Stimulated activated CD8-positive, alpha-beta memory T cell treated with anti-CD3 and anti-CD28 coated beads, Interleukin-2, amount 100 ng/mL, for 1 hour (primary cell): ENCODE results near the gene APOA5.
"Not testable (repeated sequence)": the region's sequence is repeated elsewhere in the genome, so short reads cannot be mapped to it uniquely, and the experiment has no call there.

Experiments used
- DNase-seq, 2 donors: peaks; one replicate each; pipeline ENCODE4 v3.0.0-alpha.2; 2020; ENCODE audit warnings: low read depth in 2 of 2

The APOA5 gene

DNA sequence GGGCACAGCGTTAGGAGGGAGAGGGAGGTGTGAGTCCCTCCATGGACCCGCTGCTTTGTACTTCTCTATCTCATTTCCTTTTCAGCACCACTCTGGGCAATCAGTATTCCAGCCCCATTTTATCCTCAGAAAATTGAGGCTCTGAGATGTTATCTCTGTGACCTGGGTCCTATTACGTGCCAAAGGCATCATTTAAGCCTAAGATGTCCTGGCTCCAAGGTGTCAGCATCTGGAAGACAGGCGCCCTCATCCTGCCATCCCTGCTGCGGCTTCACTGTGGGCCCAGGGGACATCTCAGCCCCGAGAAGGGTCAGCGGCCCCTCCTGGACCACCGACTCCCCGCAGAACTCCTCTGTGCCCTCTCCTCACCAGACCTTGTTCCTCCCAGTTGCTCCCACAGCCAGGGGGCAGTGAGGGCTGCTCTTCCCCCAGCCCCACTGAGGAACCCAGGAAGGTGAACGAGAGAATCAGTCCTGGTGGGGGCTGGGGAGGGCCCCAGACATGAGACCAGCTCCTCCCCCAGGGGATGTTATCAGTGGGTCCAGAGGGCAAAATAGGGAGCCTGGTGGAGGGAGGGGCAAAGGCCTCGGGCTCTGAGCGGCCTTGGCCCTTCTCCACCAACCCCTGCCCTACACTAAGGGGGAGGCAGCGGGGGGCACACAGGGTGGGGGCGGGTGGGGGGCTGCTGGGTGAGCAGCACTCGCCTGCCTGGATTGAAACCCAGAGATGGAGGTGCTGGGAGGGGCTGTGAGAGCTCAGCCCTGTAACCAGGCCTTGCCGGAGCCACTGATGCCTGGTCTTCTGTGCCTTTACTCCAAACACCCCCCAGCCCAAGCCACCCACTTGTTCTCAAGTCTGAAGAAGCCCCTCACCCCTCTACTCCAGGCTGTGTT lies 37.2 kb upstream of the APOA5 start:
- no peak for DNase-seq

DNA sequence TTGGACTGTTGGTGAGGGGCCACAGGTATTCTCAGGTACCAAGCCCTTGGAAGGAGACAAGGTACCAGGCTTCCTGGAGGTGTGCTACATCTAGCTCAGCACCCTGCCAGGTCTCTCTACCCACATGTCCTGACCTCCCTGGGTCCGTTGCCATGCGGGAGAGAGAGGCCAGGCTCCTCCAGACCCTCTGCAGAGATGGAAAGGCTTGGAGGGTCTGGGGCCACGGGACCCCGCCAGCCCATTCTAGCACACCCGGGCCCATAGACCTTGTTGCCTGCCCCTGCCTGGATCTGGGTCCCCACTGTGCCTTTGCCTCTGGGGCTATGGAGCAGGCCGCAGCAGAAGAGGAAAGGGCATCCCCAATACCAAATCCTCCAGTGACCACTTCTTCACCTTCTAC lies 35.8 kb upstream of the APOA5 start:
- no peak for DNase-seq

DNA sequence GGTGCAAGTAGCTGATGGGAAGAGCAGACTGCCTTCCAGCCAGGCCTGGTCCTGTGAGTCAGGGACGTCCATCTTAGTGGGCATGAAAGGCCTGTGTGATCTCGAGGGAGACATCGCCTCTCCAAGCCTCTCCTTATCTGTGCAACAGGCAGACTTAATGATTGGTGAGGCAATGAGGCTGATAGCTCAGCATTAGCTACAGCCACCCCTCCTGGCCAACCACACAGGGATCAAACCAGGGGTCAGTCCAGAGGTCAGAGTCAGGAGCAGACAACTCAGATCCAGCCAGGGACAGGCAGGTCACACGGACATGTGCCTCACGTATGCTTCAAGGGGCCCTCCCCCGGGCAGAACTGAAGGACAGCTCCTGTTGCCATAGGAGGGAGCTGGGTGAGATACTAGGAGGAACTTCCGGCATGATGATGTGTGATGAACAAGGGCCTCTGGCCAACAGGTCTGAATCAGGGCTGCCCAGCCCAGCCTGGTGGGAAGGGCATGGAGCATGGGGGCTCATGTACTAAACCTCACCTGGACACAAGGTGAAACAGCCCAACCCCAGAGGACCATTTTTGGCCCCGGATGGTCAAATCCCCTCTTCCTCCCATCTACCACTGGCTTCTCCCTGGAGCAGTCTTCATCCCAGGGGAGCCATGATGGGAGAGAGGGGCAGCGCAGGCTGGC lies 35.2 kb upstream of the APOA5 start:
- no peak for DNase-seq

DNA sequence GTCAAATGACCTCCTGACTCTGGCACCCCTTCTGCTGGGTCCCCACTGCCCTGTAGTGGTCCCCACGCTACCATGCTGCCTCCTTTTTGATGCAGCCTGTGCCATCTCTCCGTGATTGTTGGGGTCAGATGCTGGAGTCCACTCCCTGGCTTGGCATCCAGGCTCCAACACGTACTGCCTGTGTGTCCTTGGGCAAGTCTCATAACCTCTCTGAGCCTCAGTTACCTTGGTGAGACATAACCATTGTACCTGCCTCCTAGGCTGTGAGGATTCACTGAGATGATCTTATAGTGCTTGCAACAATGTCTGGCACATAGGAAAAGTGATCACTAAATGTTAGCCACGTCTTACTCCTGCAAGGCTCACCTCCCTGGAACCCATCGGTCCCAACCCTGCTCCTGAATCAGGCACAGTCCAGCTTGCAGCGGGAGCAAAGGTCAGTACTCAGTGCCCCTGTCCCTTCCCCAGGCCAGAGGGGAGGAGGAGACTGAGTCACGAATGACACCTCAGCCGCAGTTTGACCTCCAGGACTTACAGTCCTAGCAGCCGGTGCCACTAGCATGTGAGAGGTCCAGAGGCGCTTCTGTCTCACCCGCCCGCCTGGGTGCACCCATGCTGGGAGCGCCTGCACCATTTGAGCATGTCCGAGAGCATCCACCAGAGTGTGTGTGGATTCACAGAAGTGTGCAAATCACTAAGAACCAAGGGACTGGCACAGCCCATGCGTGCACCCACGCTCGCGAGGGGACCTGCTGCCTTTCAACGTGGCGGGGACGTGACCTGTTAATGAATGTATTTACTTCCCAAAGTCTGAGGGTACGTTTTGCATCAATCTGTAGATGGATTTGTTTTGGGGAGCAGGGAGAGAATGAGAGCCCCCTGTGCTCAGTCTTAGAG lies 34.4 kb upstream of the APOA5 start:
- no peak for DNase-seq

DNA sequence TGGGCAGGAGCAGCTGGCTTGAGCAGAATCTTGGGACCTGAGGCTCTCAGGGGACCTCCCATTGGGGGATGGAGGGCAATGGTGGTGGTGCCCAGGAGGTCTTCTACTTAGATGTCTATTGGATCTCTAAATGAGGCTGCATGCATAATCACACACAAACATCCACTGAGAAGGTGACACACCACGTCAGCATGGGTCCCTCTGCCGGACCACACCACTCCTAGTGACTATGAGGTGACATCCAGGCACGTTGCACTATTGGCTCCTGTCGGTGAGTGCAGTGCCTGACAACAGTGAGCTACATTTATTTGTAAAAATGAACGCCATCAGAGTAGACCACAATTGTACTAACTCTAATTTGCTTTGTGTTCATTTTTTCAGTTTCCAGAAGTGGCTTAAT lies 33.8 kb upstream of the APOA5 start:
- no peak for DNase-seq

DNA sequence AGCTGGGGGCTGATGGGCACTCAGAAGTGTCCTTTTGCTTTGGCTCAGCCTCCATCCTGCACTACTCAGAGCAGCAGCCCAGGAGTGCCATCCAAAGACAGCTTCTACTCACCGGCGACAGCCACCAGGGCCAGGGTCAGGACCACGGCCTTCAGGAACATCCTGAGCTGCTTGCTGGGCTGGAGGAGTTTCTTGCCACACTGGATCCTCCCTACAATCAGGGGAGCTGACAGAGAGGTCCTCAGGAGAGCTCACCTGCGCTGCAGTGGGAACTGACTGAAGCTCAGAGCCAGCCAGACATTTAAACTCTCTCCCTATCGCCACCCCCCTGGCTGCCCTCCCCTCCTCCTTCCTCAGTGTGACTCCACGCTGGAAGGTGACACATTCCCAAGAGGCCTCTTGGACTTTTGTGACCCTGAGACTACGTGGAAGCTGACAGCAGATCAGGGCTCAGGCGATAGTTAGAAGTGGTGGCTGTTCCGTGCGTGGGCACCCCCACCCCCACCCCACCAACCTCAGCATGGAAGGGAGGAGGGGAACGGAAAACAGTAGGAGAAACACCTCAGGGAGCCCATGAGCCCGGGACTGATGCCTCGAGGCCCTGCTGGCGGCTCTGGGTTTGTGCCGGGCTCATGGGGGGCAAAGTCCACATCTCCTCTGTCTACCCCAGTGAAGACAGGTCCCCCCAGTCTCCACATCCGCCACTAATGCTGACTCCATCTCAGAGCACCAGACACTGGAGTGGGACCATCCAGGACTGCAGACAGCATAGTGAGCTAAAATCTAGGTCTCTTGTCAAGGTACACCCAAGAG lies 31.6 kb upstream of the APOA5 start, which contains the start of gene APOA4:
APOA4 (minus strand) TSS at position 274 of the 813 bp plus-strand sequence; CDS start at position 161, 113 bp downstream.
- no peak for DNase-seq

DNA sequence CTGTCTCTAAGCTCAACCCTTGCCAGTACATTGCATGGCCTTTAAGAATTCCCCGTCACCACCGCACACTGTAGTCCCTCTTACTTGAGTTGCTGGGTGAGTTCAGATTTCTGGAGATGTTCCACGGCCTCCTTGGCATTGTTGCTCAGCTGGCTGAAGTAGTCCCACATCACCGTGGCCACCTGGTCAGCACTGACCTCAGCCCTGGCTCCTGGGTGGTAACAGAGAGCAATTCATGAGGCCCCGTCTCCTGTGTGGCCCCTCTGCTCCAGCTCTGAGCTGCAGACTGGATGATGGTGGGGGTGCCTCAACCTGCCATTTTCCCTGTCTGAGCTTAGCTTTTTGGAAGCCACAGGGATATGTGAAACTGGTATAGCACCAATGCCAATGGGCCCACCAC lies 30.9 kb upstream of the APOA5 start:
- no peak for DNase-seq

DNA sequence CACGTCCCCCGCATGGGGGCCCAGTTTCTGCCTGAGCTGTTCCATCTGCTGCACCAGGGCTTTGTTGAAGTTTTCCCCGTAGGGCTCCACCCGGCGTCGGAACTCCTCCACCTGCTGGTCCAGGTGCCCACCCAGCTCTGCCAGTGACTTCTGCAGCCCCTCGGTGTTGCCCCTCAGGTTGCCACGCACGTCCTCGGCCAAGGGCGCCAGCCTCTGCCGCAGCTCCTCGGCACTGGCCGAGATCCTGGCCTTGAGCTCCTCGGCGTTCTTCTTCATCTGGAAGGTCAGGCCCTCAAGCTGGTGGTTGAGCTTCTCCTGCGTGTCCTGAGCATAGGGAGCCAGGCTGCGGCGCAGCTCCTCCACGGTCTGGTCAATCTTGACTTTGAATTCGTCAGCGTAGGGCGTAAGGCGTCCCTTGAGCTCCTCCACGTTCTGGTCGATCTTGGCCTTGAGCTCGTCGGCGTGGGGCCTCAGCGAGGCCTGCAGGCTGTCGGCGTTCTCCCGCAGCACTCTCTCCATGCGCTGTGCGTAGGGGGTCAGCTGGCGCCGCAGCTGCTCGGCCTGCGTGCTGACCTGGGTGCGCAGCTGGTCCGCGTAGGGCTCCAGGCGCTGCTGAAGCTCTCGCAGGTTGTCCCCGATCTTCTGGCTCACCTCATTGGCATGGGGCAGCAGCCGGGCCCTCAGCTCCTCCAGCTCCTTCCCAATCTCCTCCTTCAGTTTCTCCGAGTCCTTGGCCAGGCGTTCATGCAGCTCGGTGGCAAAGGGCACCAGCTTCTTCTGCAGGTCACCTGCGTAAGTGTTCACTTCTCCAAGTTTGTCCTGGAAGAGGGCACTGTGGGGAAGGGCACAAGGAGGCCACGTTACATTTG lies 29.6 kb upstream of the APOA5 start:
- DNase-seq = no peak

DNA sequence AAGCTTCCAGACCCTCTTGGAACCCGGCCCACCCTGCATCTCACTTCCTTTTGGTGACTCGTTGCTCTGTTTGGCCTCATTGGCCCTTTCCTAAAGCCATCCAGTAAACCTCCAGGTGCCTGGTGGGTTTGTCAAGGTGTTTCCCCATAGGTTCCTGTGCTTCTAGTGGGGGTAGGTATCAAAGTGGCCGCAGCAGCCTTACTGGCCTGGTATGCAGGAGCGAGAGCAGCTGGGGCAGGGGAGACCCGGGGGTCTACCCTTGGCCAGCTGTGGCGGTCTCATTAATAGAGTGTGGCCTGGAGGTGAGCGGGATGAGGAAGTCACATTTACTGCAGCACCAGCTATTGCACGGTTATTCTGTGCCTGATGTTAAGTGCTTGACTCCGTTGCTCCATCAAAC lies 27.4 kb upstream of the APOA5 start:
- no peak for DNase-seq

DNA sequence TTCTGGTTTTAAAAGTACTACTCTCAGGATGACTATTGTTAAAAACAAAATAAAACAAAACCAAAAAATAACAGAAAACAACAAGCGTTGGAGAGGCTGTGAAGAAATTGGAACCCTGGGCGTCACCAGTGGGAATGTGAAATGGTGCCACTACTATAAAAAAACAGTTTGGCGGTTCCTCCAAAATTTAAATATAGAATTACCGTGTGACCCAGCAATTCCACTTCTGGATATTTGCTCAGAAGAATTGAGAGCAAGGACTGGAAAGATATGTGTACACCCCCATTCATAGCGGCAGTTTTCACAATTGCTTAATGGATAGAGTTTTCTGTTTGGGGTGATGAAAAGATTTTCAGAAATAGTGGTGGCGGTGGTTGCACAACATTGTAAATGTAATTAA lies 22.8 kb upstream of the APOA5 start:
- DNase-seq = no peak

DNA sequence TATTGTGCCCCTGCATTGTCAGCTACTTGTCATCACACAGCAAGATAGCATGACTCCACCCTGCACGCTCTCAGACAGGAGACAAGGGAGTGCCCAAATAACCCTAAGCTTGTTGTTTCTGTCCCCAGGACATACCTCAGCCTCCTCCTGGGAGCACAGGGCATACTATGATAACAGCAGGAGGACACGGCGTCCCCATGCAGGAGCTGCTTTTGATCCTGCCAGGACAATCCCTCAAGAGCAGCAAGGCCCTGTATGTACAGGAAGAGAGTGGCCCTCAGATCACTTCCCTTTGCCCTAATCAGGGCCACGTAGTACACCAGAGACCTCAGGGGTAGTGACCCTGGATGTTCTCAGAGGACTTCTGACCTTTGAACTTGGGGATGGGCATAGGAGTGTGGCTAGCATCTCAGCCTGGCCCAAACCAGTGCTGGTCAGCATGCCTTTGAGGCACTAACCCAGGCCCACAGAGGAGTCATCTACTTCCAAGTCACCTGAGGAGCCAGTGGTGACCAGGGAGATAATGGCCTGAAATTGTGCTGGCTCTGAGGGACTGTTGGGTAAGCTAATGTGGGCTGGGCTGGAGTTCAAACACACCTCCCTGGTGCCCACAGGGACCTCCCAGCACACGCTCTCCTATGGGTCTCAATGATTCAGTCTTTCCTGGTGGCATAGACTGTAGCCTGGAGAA lies 22.2 kb upstream of the APOA5 start:
- DNase-seq = no peak

DNA sequence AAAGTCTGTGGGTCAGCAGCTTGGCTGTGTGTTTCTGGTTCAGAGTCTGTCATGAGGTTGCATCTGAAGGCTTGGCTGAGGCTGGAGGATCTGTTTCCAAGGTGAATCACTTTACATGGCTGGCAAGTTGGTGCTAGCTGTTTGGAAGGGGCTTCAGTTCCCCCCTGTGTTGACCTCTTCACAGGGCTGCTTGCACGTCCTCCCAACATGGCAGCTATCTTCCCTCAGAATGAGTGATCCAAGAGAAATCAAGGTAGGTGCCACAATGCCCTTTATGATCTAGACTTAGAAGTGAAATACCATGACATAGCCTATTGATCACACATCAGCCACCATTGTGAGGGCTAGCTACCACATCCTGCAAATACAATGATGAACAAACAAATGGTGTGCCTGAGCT lies 21.5 kb upstream of the APOA5 start:
- DNase-seq = no peak

DNA sequence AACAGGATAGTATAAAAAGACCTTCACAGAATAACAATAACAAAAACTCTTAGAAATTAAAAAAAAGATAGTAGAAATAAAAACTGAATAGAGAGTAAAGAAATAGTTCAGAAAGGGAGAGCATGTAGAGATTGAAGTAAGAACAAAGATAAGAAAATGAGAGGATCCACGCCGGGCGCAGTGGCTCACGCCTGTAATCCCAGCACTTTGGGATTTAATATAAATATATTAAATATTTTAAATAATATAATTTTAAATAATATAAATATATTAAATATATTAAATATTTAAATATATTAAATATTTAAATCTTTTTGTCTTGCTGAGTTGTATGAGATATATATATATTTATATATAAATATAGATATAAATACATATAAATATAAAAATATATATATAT lies 20.4 kb upstream of the APOA5 start:
- DNase-seq = no peak

DNA sequence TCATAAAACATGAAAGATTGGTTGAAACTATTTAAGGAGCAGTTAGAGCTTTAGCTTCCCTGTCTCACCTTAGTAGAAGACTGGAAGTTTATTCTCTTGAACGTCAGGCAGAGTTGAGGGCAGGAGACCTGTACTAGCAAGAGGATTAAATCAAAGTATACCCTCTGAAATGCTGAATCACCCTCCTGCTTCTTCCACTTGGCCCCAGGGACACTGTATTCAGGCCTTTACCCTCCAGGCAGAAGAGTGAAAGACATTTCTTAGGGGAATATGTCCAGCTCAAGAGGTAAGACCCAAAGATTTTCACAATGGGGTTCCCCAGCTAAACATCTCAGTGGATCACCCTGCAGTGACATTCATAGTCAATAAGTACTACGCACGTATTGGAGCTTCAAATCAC lies 19.5 kb upstream of the APOA5 start:
- no peak for DNase-seq

DNA sequence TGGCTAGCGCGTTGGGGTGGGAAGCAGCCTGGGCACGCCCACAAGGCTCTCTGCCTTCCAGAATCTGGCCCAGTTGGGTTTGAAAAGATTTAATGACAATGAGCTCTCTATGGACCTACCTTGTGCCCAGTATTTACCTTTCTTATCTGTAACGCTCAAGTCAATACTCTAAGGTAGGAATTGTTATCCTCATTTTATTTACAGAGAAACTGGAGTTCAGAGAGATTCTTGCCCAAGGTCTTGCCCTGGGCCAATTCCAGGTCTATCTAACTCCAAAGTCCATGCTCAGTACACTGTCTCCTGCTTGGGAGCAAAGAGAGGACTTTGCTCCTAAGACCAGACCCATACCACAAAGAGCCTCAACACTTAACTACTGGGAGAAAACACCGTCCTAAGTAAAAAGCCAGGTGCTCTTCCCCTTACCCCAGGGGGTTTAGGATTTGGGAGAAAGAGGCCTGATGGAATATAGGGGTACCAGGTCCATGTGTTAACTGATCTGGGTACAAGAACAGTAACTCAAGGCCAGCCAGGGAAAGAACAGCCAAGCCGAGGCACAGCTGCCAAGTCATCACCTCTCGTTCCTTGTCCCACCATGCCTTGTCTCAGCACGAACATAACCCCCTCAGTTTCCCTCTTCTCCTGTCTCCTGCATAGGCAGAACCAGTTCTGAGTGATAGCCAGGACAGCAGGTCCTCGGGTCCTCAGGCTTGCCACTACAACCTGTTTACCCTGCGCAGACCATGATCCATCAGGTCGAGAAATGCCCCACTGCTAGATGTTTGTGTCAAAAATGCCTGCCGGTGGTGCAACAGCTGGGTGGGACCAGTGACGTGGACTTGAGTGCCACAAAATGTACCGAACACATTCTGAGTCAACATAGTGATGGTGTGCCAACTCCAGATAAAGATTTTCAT lies 16.8 kb upstream of the APOA5 start:
- DNase-seq = no peak

DNA sequence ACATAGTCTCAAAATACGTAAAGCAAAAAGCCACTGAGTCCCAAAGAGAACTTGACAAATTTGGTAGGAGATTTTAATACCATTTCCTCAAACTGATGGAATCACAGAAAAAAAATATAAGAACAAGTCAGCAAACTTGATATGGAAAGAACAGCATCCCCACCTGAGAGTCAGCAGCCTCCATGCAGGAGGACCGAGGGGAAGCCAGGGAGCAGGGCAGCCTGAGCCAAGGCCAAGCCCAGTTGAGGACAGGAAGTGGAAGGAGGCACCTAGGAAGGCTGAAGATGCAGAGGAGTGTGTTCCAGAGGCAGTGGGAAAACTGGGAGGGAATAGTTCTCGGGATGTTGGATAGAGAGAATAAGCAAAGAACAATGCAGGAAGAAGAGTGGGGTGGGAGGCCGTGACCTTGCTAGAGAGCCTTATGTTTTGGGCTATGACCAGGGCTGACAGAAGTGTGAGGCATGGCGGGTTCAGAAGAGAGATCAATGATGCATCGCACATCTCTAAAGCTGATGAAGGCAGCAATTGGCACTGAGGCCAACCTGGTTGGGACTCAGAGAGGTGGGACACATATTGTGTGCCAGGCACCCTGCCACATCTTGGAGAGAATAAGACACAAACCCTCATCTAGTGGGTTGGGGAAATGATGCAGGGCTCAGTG lies 16.1 kb upstream of the APOA5 start:
- no peak for DNase-seq

DNA sequence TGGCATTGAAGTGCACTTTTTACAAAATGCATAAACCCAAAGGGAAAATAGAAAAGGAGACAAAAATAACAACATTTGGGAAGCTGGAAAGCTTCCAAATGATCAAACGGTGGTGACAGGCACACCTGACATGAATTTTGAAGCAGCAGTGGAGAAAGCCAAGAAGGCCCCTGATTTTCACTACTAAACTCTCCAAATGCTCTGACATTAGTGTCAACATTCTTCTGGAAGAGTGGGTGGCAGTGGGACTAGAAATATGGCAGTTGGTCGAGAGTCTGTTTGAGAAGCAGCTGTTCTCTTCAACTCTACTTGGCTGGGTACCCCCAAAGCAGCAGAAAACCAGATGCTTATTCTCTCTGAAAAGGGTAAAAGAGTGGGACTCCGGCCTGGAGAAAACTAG lies 12.3 kb upstream of the APOA5 start:
- no peak for DNase-seq

DNA sequence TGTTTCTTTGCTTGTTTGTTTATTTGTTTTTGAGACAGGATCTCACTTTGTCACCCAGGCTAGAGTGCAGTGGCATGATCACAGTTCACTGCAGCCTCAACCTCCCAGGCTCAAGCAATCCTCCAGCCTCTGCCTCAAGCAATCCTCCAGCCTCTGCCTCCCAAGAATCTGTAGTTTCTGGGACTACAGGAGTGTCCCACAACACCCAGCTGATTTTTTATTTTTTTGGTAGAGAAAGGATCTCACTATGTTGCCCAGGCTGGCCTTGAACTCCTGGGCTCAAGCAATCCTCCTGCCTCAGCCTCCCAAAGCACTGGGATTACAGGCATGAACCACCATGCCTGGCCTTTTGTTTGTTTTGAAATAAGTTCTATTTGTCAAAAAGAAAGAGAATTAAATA lies 10.0 kb upstream of the APOA5 start:
- not testable (repeated sequence) for DNase-seq
